OCI-LY7 (cell line): ENCODE data around the gene LPCAT3. TPM values are rescaled to one million over a fixed set of nuclear protein-coding genes. Genes with fewer than 3 reads are reported as not detected.
A peak's percentile ranks its signal among the peaks of the same experiment; 100 is the strongest.

ENCODE experiments used
- BruUV-seq: library from RNA; stranded (reverse); fragments of 400-500 nt; replicated peaks from 2 replicates; lab custom pipeline; 2021; lab: Mats Ljungman, UMichigan
- CTCF ChIA-PET: fragments of 300-600 bp; sonication (Branson Sonifier 250); formaldehyde crosslinking; loops from one replicate; lab custom pipeline; 2022; ENCODE audit warnings: antibody characterized with exemption; ENCODE audit not compliant: unreplicated experiment; lab: Charles Lee
- POLR2A ChIA-PET: fragments of 300-600 bp; sonication (Branson Sonifier 250); formaldehyde crosslinking; loops from one replicate; lab custom pipeline; 2022; ENCODE audit warnings: antibody characterized with exemption; lab: Charles Lee
- DNase-seq: peaks from one replicate; pipeline ENCODE4 v3.0.0-alpha.2; 2015; ENCODE audit warnings: low spot score
- H2AFZ ChIP-seq: fragments of 200-600 bp; sonication (generic), shearing (Covaris generic); 2 replicates; pipeline ENCODE4 v1.6.1; 2014; ENCODE audit warnings: mild to moderate bottlenecking, antibody characterized with exemption, low read length, moderate library complexity
- H3K27ac ChIP-seq: fragments of 200-600 bp; sonication (generic); 2 replicates; pipeline ENCODE4 v1.5.1; 2014; ENCODE audit warnings: mixed run types, low read depth, mild to moderate bottlenecking, moderate library complexity, low read length, inconsistent platforms; ENCODE audit not compliant: poor library complexity, severe bottlenecking
- H3K36me3 ChIP-seq: fragments of 200-600 bp; sonication (generic); 2 replicates; pipeline ENCODE4 v1.6.1; 2014; ENCODE audit warnings: mild to moderate bottlenecking, antibody characterized with exemption, low read length, moderate library complexity, mixed read lengths; ENCODE audit not compliant: insufficient read depth
- H3K4me1 ChIP-seq: fragments of 200-600 bp; sonication (generic); 2 replicates; pipeline ENCODE4 v1.5.1; 2014; ENCODE audit warnings: mild to moderate bottlenecking, low read length; ENCODE audit not compliant: insufficient read depth, poor library complexity, severe bottlenecking
- H3K4me2 ChIP-seq: fragments of 200-600 bp; sonication (generic); 2 replicates; pipeline ENCODE4 v1.6.1; 2014; ENCODE audit warnings: mild to moderate bottlenecking, low read length
- H3K4me3 ChIP-seq: fragments of 200-600 bp; sonication (generic); 2 replicates; pipeline ENCODE4 v1.5.1; 2014; ENCODE audit warnings: mild to moderate bottlenecking, low read depth, low read length; ENCODE audit not compliant: poor library complexity, severe bottlenecking
- H3K79me2 ChIP-seq: fragments of 200-600 bp; sonication (generic); 2 replicates; pipeline ENCODE4 v1.6.1; 2016; ENCODE audit warnings: low read depth, mild to moderate bottlenecking, low read length, moderate library complexity, mixed read lengths; ENCODE audit not compliant: insufficient read depth
- H3K9me2 ChIP-seq: fragments of 200-600 bp; sonication (generic); 2 replicates; pipeline ENCODE4 v1.6.1; 2016; ENCODE audit warnings: mild to moderate bottlenecking, low read length, mixed read lengths; ENCODE audit not compliant: insufficient read depth
- H3K9me3 ChIP-seq: fragments of 200-600 bp; sonication (generic); 2 replicates; pipeline ENCODE4 v1.6.1; 2014; ENCODE audit warnings: mild to moderate bottlenecking, mixed run types, low read length, mixed read lengths
- H4K20me1 ChIP-seq: fragments of 200-600 bp; sonication (generic); 2 replicates; pipeline ENCODE4 v1.6.1; 2014; ENCODE audit warnings: mild to moderate bottlenecking, antibody characterized with exemption, low read length, moderate library complexity, mixed read lengths; ENCODE audit not compliant: insufficient read depth
- CTCF ChIP-seq: fragments of 200-600 bp; sonication (generic); conservative IDR thresholded peaks from 2 replicates; pipeline ENCODE4 v1.5.1; 2014; ENCODE audit warnings: mild to moderate bottlenecking, antibody characterized with exemption, low read length, moderate library complexity, mixed read lengths
- EZH2phosphoT487 ChIP-seq: fragments of 200-600 bp; sonication (generic); IDR thresholded peaks from 2 replicates; pipeline ENCODE4 v1.6.1; 2018; ENCODE audit warnings: low read depth, borderline replicate concordance, mild to moderate bottlenecking, mixed run types, antibody characterized with exemption, low read length, moderate library complexity, mixed read lengths
- intact Hi-C: fragments of 100-400 bp; cut with micrococcal nuclease; formaldehyde crosslinking; loops from one replicate; pipeline ENCODE4 v1.10.0; 2022; ENCODE audit not compliant: unreplicated experiment
- total RNA-seq, 2 experiments: library from RNA; depleted of rRNA in 1 of 2; stranded (reverse); fragments of >200 nt in 1 of 2; shearing (Covaris generic) in 1 of 2; gene quantifications; 2 replicates each; pipeline ENCODE4 v1.2.3, GENCODE V29; 2014 to 2022

The LPCAT3 gene
- total RNA-seq, 2 experiments from 2014 or later, result 17.4 to 29.7 TPM

- TF ChIP-seq EZH2phosphoT487, result no peak
- 0 out of 2 replicates have a peak, but pooled peaks have one; percentile 37 for TF ChIP-seq CTCF
- H3K4me3 ChIP-seq, result no peak overlapping the region
These were observed 57.5 kb downstream of the LPCAT3 start for GRCh38 chr12:6960593-6961277.

GRCh38 chr12:6959805-6960592 lies 58.3 kb downstream of the LPCAT3 start:
- Histone ChIP-seq H4K20me1 (no peaks in the 10 kb centered on the region), H3K4me1 (peaks cover 74% of the 10 kb centered on the region), H3K36me3 (peaks cover 14% of the 10 kb centered on the region), H2AFZ (no peak overlapping the region), H3K79me2 (no peaks in the 10 kb centered on the region), H3K27ac (peak overlapping the region; percentile 63), H3K9me2 (no peaks in the 10 kb centered on the region), H3K4me2 (peak overlapping the region; percentile 75), H3K4me3 (peak overlapping the region; percentile 55), H3K9me3 (no peaks in the 10 kb centered on the region)
- no TSS peak for BruUV-seq
- intact Hi-C loops, result loop anchor here (1.0 to 5.0 kb wide), 3 partner anchors 9 to 88 kb away; partner anchors contain the start of genes C12orf57, PTPN6 and SPSB2
- POLR2A ChIA-PET, result interaction anchor here (0.6 to 9.3 kb wide), 10 partner anchors 8 to 59 kb away, joined by 3 to 155 read pairs (median 4); partner anchors contain the start of genes C12orf57, PHB2, PTPN6 and RNU7-1
- DNase-seq, result no peak
- TF ChIP-seq EZH2phosphoT487 (no peak), CTCF (no peak)
- CTCF ChIA-PET, result interaction anchor here (0.9 to 10.6 kb wide), 4 partner anchors 10 to 108 kb away, joined by 3 to 110 read pairs (median 4); partner anchors contain the start of genes C12orf57, RNU7-1 and USP5

More at GRCh38 chr12:6960593-6961277, 57.5 kb downstream of the LPCAT3 start:
- peak; percentile 68 for DNase-seq
- no peaks in the 10 kb centered on the region for H4K20me1 ChIP-seq
- intact Hi-C loops, result loop anchor here (1.0 to 5.0 kb wide), 2 partner anchors 16 to 88 kb away; partner anchors contain the start of genes C12orf57 and SPSB2
- H3K36me3 ChIP-seq, result peaks cover 21% of the 10 kb centered on the region
- H3K9me2 ChIP-seq, result no peaks in the 10 kb centered on the region
- H3K79me2 ChIP-seq, result no peaks in the 10 kb centered on the region
- H3K27ac ChIP-seq, result peak overlapping the region; percentile 31
- peaks cover 76% of the 10 kb centered on the region for H3K4me1 ChIP-seq
- no peaks in the 10 kb centered on the region for H3K9me3 ChIP-seq
- CTCF ChIA-PET, result interaction anchor here (0.9 to 10.6 kb wide), 2 partner anchors 11 to 15 kb away, joined by 3 to 110 read pairs; partner anchors contain the start of genes C12orf57 and RNU7-1
- no peak overlapping the region for H2AFZ ChIP-seq
- POLR2A ChIA-PET, result interaction anchor here (0.7 to 9.3 kb wide), 4 partner anchors 9 to 15 kb away, joined by 4 to 155 read pairs (median 15); partner anchors contain the start of genes C12orf57, PHB2, PTPN6 and RNU7-1
- no TSS peak for BruUV-seq
- peak overlapping the region; percentile 75 for H3K4me2 ChIP-seq
